Stimulated activated CD4-positive, alpha-beta T cell treated with anti-CD3 and anti-CD28 coated beads, Interleukin-2, amount 100 ng/mL, for 48 hours (primary cell): ENCODE results near the gene GPR153.
A peak's percentile ranks its signal among the peaks of the same experiment; 100 is the strongest.
"Not testable (repeated sequence)": the region's sequence is repeated elsewhere in the genome, so short reads cannot be mapped to it uniquely, and the experiment has no call there.

ENCODE experiments used
- DNase-seq, 2 donors: peaks; one replicate each; pipeline ENCODE4 v3.0.0-alpha.2; 2020

GPR153 gene

GRCh38 chr1:6222636-6223035 is 38.3 kb downstream of the GPR153 start:
- DNase-seq: no peak

GRCh38 chr1:6221210-6221784 is 39.6 kb downstream of the GPR153 start:
- DNase-seq: no peak

GRCh38 chr1:6220236-6220635 is 40.7 kb downstream of the GPR153 start:
- no peak for DNase-seq

- DNase-seq: not testable (repeated sequence)
These were observed 41.3 kb downstream of the GPR153 start for GRCh38 chr1:6219641-6220040.

- no peak for DNase-seq
These were observed 42.3 kb downstream of the GPR153 start for GRCh38 chr1:6218375-6219164.

- DNase-seq: no peak
These were observed 48.5 kb downstream of the GPR153 start for GRCh38 chr1:6212193-6212959.

GRCh38 chr1:6211731-6212130 is 49.2 kb downstream of the GPR153 start:
- no peak for DNase-seq

- DNase-seq: no peak
These were observed 50.1 kb downstream of the GPR153 start for GRCh38 chr1:6210591-6211355.

- no peak for DNase-seq
These were observed 51.0 kb downstream of the GPR153 start for GRCh38 chr1:6209661-6210580.

GRCh38 chr1:6208723-6209660 is 51.9 kb downstream of the GPR153 start:
- DNase-seq: no peak

- DNase-seq: no peak
These were observed 53.0 kb downstream of the GPR153 start for GRCh38 chr1:6207921-6208320.

GRCh38 chr1:6207075-6207885 is 53.6 kb downstream of the GPR153 start:
- DNase-seq: no peak

GRCh38 chr1:6206520-6206855 is 54.4 kb downstream of the GPR153 start:
- no peak for DNase-seq

- peak; percentile 61 to 63 for DNase-seq
These were observed 54.9 kb downstream of the GPR153 start, which contains the start of gene RNF207 for GRCh38 chr1:6205849-6206519. Gene RNF207 (plus strand): TSS chr1:6206119. CDS start chr1:6206536, 417 bp downstream.

- DNase-seq: no peak
These were observed 58.6 kb downstream of the GPR153 start for GRCh38 chr1:6202256-6202655.

- no peak for DNase-seq
These were observed 60.6 kb downstream of the GPR153 start for GRCh38 chr1:6200188-6200809.

GRCh38 chr1:6199298-6200187 is 61.4 kb downstream of the GPR153 start, which contains the start of gene RPL22:
Gene RPL22 (minus strand): TSS chr1:6199595. CDS start chr1:6199573, 22 bp downstream.
- DNase-seq: peak; percentile 95
